H1 (cell line): ENCODE results near the gene TGM6. TPM values are rescaled to one million over a fixed set of nuclear protein-coding genes. Genes with fewer than 3 reads are reported as not detected.

ENCODE experiments used
- CTCF ChIA-PET: fragments of 300-600 bp; sonication (Branson Sonifier 250); formaldehyde crosslinking; loops from one replicate; lab custom pipeline; 2021; ENCODE audit not compliant: partially characterized antibody; lab: Charles Lee
- POLR2A ChIA-PET: fragments of 300-600 bp; sonication (Branson Sonifier 250); formaldehyde crosslinking; loops from one replicate; lab custom pipeline; 2021; ENCODE audit warnings: inconsistent platforms; ENCODE audit not compliant: partially characterized antibody; lab: Charles Lee
- DNase-seq, 2 experiments: peaks; one replicate each; pipeline versions ENCODE4 v3.0.0 to v3.0.0-alpha.2; 2010 to 2022; ENCODE audit warnings: low spot score in 2 of 2, low read depth in 1 of 2, mixed read lengths in 1 of 2
- FAIRE-seq: peaks from 2 replicates; lab custom pipeline; 2011; peaks lifted over from hg19 to GRCh38; lab: Jason Lieb, UNC
- H2AFZ ChIP-seq: 2 replicates; pipeline ENCODE4 v1.8.1; 2012; ENCODE audit warnings: low read length, inconsistent platforms
- H2AK5ac ChIP-seq: 2 replicates; pipeline ENCODE4 v1.6.1; 2013; ENCODE audit warnings: low read depth, low read length
- H2BK120ac ChIP-seq: replicated peaks from 2 replicates; pipeline ENCODE3; 2013; ENCODE audit warnings: low read depth, low read length, inconsistent platforms
- H2BK12ac ChIP-seq: 2 replicates; pipeline ENCODE4 v1.6.1; 2013; ENCODE audit warnings: low read depth, low read length
- H2BK15ac ChIP-seq: 2 replicates; pipeline ENCODE4 v1.6.1; 2013; ENCODE audit warnings: low read length
- H2BK20ac ChIP-seq: 2 replicates; pipeline ENCODE4 v1.6.1; 2013; ENCODE audit warnings: low read length
- H2BK5ac ChIP-seq: 2 replicates; pipeline ENCODE4 v1.6.1; 2013; ENCODE audit warnings: low read depth, low read length
- H3K14ac ChIP-seq: 2 replicates; pipeline ENCODE4 v1.6.1; 2013; ENCODE audit warnings: inconsistent platforms; ENCODE audit not compliant: insufficient read length
- H3K18ac ChIP-seq: 2 replicates; pipeline ENCODE4 v1.6.1; 2013; ENCODE audit warnings: low read length; ENCODE audit errors: extremely low read depth
- H3K23ac ChIP-seq: 2 replicates; pipeline ENCODE4 v1.6.1; 2013; ENCODE audit warnings: inconsistent platforms; ENCODE audit not compliant: insufficient read length
- H3K23me2 ChIP-seq: 2 replicates; pipeline ENCODE4 v1.6.1; 2013; ENCODE audit warnings: low read depth, low read length
- H3K27ac ChIP-seq: 2 replicates; pipeline ENCODE4 v1.6.1; 2011; ENCODE audit warnings: low read depth, low read length, inconsistent platforms
- H3K27me3 ChIP-seq, 4 experiments: replicated peaks in 1 of 4; 1 replicate in 1 of 4; 2 replicates in 3 of 4; pipeline versions ENCODE4 v1.6.1 to v1.8.1; 2011 to 2013; ENCODE audit warnings: low read length in 3 of 4, mild to moderate bottlenecking in 3 of 4, inconsistent platforms in 2 of 4, mixed read lengths in 2 of 4, moderate library complexity in 1 of 4; ENCODE audit not compliant: control insufficient read depth in 3 of 4, insufficient read depth in 3 of 4; ENCODE audit errors: extremely low read depth in 1 of 4
- H3K36me3 ChIP-seq, 4 experiments: 2 replicates each; pipeline versions ENCODE4 v1.6.1 to v1.8.1; 2011 to 2013; ENCODE audit warnings: mild to moderate bottlenecking in 4 of 4, low read length in 3 of 4, moderate library complexity in 2 of 4, control low read depth in 1 of 4, inconsistent platforms in 1 of 4; ENCODE audit not compliant: insufficient read depth in 4 of 4, control insufficient read depth in 2 of 4
- H3K4ac ChIP-seq: replicated peaks from 2 replicates; pipeline ENCODE3; 2013; ENCODE audit warnings: low read length, low read depth, mixed read lengths, inconsistent platforms; ENCODE audit not compliant: insufficient read length
- H3K4me1 ChIP-seq, 4 experiments: replicated peaks in 1 of 4; 1 replicate in 1 of 4; 2 replicates in 3 of 4; pipeline versions ENCODE4 v1.6.1 to v1.8.1; 2011 to 2013; ENCODE audit warnings: low read length in 3 of 4, inconsistent platforms in 2 of 4, mixed read lengths in 1 of 4; ENCODE audit not compliant: insufficient read depth in 4 of 4, control insufficient read depth in 3 of 4
- H3K4me2 ChIP-seq, 2 experiments: 2 replicates each; pipeline versions ENCODE4 v1.6.1 to v1.8.1; 2011 to 2013; ENCODE audit warnings: low read depth in 2 of 2, low read length in 2 of 2, control low read depth in 1 of 2, inconsistent platforms in 1 of 2, mild to moderate bottlenecking in 1 of 2; ENCODE audit not compliant: insufficient read depth in 1 of 2
- H3K4me3 ChIP-seq, 4 experiments: fragments of 200-600, 300-600 bp in 1 of 4; sonication (generic), shearing (Covaris generic), sonication (Bioruptor Twin) in 1 of 4; 2 replicates each; pipeline versions ENCODE4 v1.5.1 to v1.8.1; 2011 to 2016; ENCODE audit warnings: low read length in 4 of 4, low read depth in 3 of 4, control low read depth in 2 of 4, inconsistent platforms in 2 of 4, mild to moderate bottlenecking in 2 of 4, mixed read lengths in 1 of 4, moderate library complexity in 1 of 4; ENCODE audit not compliant: insufficient read depth in 2 of 4; ENCODE audit errors: extremely low read depth in 1 of 4
- H3K56ac ChIP-seq: replicated peaks from 2 replicates; pipeline ENCODE3; 2013; ENCODE audit warnings: low read depth, mild to moderate bottlenecking, mixed read lengths, low read length, inconsistent platforms; ENCODE audit not compliant: insufficient read length
- H3K79me1 ChIP-seq: 2 replicates; pipeline ENCODE4 v1.6.1; 2013; ENCODE audit warnings: low read depth, low read length, control low read depth
- H3K79me2 ChIP-seq, 2 experiments: 2 replicates each; pipeline versions ENCODE4 v1.6.1 to v1.8.1; 2012 to 2013; ENCODE audit warnings: low read length in 2 of 2, mild to moderate bottlenecking in 2 of 2, inconsistent platforms in 1 of 2; ENCODE audit not compliant: insufficient read depth in 2 of 2, control insufficient read depth in 1 of 2
- H3K9ac ChIP-seq, 4 experiments: replicated peaks in 1 of 4; 1 replicate in 1 of 4; 2 replicates in 3 of 4; pipeline versions ENCODE4 v1.6.1 to v1.8.1; 2011 to 2013; ENCODE audit warnings: low read depth in 3 of 4, low read length in 3 of 4, control low read depth in 2 of 4, mild to moderate bottlenecking in 2 of 4, moderate library complexity in 2 of 4, inconsistent platforms in 1 of 4; ENCODE audit errors: extremely low read depth in 1 of 4
- H3K9me3 ChIP-seq, 2 experiments: 2 replicates each; pipeline versions ENCODE4 v1.6.1 to v1.8.1; 2012 to 2013; ENCODE audit warnings: mild to moderate bottlenecking in 2 of 2, moderate library complexity in 2 of 2, control low read depth in 1 of 2, inconsistent platforms in 1 of 2, low read depth in 1 of 2, low read length in 1 of 2, mixed read lengths in 1 of 2; ENCODE audit not compliant: insufficient read depth in 2 of 2
- H4K20me1 ChIP-seq, 2 experiments: replicated peaks in 1 of 2; 2 replicates each; pipeline versions ENCODE3 to v1.8.1; 2011 to 2013; ENCODE audit warnings: inconsistent platforms in 2 of 2, low read length in 2 of 2, mild to moderate bottlenecking in 1 of 2; ENCODE audit not compliant: insufficient read depth in 2 of 2, control insufficient read depth in 1 of 2
- H4K5ac ChIP-seq: 2 replicates; pipeline ENCODE4 v1.6.1; 2013; ENCODE audit warnings: low read length, low read depth, mixed read lengths, inconsistent platforms; ENCODE audit not compliant: insufficient read length
- H4K8ac ChIP-seq: 2 replicates; pipeline ENCODE4 v1.8.0; 2013; ENCODE audit warnings: mild to moderate bottlenecking, moderate library complexity, low read length, inconsistent platforms; ENCODE audit not compliant: insufficient read depth; ENCODE audit errors: extremely low read depth
- H4K91ac ChIP-seq: replicated peaks from 2 replicates; pipeline ENCODE3; 2013; ENCODE audit warnings: low read length, mixed read lengths, inconsistent platforms; ENCODE audit not compliant: insufficient read length
- BCL11A ChIP-seq, 2 experiments: IDR thresholded peaks; one replicate each; pipeline ENCODE4 v1.6.1; 2011; ENCODE audit warnings: low read depth in 2 of 2, low read length in 2 of 2, mild to moderate bottlenecking in 2 of 2
- BRCA1 ChIP-seq: IDR thresholded peaks from 2 replicates; pipeline ENCODE4 v1.6.1; 2012; ENCODE audit warnings: low read depth, low read length, improper control_type of control experiment
- CEBPB ChIP-seq: IDR thresholded peaks from 2 replicates; pipeline ENCODE4 v1.6.1; 2012; ENCODE audit warnings: low read depth, low read length
- KDM4A ChIP-seq: IDR thresholded peaks from one replicate; pipeline ENCODE4 v1.7.1; 2012; ENCODE audit warnings: low read depth, mild to moderate bottlenecking, moderate library complexity, low read length, inconsistent platforms; ENCODE audit not compliant: severe bottlenecking
- SIRT6 ChIP-seq: IDR thresholded peaks from one replicate; pipeline ENCODE4 v1.7.1; 2012; ENCODE audit warnings: low read length, inconsistent platforms
- SUZ12 ChIP-seq: fragments of 200-600 bp; sonication (generic); IDR thresholded peaks from 2 replicates; pipeline ENCODE4 v1.6.1; 2012; ENCODE audit warnings: mild to moderate bottlenecking, inconsistent platforms, low read length, moderate library complexity, mixed read lengths
- ZNF274 ChIP-seq: IDR thresholded peaks from 2 replicates; pipeline ENCODE4 v1.7.0; 2012; ENCODE audit warnings: low read length, borderline replicate concordance; ENCODE audit errors: extremely low read depth
- WGBS, 2 experiments: shearing (Covaris generic) in 1 of 2; methylation state at CpG; one replicate each; pipeline versions ENCODE4 v1.1.6 to v1.1.7; 2013 to 2015; ENCODE audit warnings: low lambda C conversion rate in 2 of 2, mixed read lengths in 2 of 2, inconsistent platforms in 1 of 2, low coverage in 1 of 2, missing lambda C conversion rate in 1 of 2; ENCODE audit not compliant: insufficient replicate concordance in 2 of 2, insufficient coverage in 1 of 2, insufficient read length in 1 of 2; ENCODE audit errors: extremely low coverage in 1 of 2, missing lambda C conversion rate in 1 of 2; 5-methylcytosine and 5-hydroxymethylcytosine counted together
- polyA plus RNA-seq, 7 experiments: library from polyadenylated mRNA; depleted of rRNA in 3 of 7; stranded (reverse) in 5 of 7; unstranded in 2 of 7; fragments of >200 nt in 5 of 7; fragments of 200-250 nt in 2 of 7; gene quantifications; 1 replicate in 5 of 7; 2 replicates in 1 of 7; 4 replicates in 1 of 7; pipeline versions ENCODE4 v1.2.1 to v1.2.3, GENCODE V29; 2011 to 2013; ENCODE audit warnings: missing spikeins in 2 of 7, mixed read lengths in 2 of 7
- total RNA-seq: library from RNA; stranded (reverse); fragmentation: NEBNext Ultra II Directional; extraction: Animal tissue kit (Norgen Biotek cat#: 25700); gene quantifications from 2 replicates; pipeline ENCODE4 v1.2.1, GENCODE V29; 2021
- TF ChIP-seq, protein P1 (sequence below): IDR thresholded peaks from 2 replicates; pipeline ENCODE4 v1.6.1; 2011; ENCODE audit warnings: low read depth, mild to moderate bottlenecking, low read length; ENCODE audit not compliant: insufficient read depth
- TF ChIP-seq, protein P2 (sequence below), 3 experiments: IDR thresholded peaks; 1 replicate in 2 of 3; 2 replicates in 1 of 3; pipeline versions ENCODE4 v1.5.1 to v1.6.1; 2011; ENCODE audit warnings: low read length in 3 of 3, mild to moderate bottlenecking in 3 of 3, inconsistent platforms in 2 of 3, low read depth in 1 of 3, moderate library complexity in 1 of 3; ENCODE audit not compliant: insufficient read depth in 1 of 3; ENCODE audit errors: control extremely low read depth in 1 of 3
- TF ChIP-seq, protein P3 (sequence below): IDR thresholded peaks from 2 replicates; pipeline ENCODE4 v1.6.1; 2011; ENCODE audit warnings: low read length, improper control_type of control experiment

TGM6 gene
- total and polyA plus RNA-seq, 2 of the 8 experiments (the other 6 are each of a cell fraction or from before 2014, with no cell fraction given): 0.03 TPM; not detected in 1

DNA sequence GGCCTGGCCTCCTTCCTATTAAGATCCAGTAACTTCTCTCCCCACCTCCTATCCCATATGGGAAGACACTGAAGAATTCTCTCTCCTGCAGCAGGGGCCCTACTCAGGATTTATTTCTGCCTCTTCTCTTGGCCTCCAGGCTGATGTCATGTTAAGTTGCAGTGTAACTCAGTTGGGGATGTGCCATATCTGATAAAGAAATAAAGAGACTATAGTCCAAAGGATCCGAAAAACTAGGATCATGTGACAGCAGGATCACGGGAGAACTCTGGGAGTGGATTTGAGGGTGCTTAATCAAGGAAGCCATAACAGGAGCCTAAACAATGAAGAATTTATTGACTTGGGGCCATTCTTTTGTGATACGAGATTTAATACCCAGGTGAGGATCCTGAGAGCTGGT is 38.5 kb upstream of the TGM6 start:
- H4K8ac ChIP-seq: no peak overlapping the region
- no peaks in the 10 kb centered on the region for H3K27me3 ChIP-seq
- H3K4me2 ChIP-seq: no peak overlapping the region
- FAIRE-seq (no peak), DNase-seq (no peak)
- no peak overlapping the region for H2BK20ac ChIP-seq
- no peaks in the 10 kb centered on the region for H3K79me2 ChIP-seq
- H2BK5ac ChIP-seq: no peak overlapping the region
- peaks cover 0 to under 1% of the 10 kb centered on the region in 2 experiments; a peak in 1 of 4 replicates for H3K9me3 ChIP-seq
- H3K36me3 ChIP-seq: no peaks in the 10 kb centered on the region
- no peak overlapping the region for H2BK120ac ChIP-seq
- no peak overlapping the region for H4K5ac ChIP-seq
- H3K27ac ChIP-seq: no peak overlapping the region
- H3K79me1 ChIP-seq: no peaks in the 10 kb centered on the region
- H2BK12ac ChIP-seq: no peak overlapping the region
- H4K91ac ChIP-seq: no peak overlapping the region
- H3K9ac ChIP-seq: no peak overlapping the region
- H2BK15ac ChIP-seq: no peak overlapping the region
- H2AK5ac ChIP-seq: no peak overlapping the region
- ChIA-PET POLR2A (no interaction called here), CTCF (interaction anchor here (1.5 to 4.6 kb wide), 4 partner anchors 40 to 169 kb away, joined by 3 to 31 read pairs (median 6); no protein-coding TSS in a partner anchor)
- H3K56ac ChIP-seq: no peak overlapping the region
- H4K20me1 ChIP-seq: no peaks in the 10 kb centered on the region
- H3K23me2 ChIP-seq: no peaks in the 10 kb centered on the region
- H2AFZ ChIP-seq: no peak overlapping the region
- H3K4me3 ChIP-seq: no peak overlapping the region
- no peaks in the 10 kb centered on the region for H3K4me1 ChIP-seq
- no peak overlapping the region for H3K23ac ChIP-seq
- 87% methylated on average over 3 of the region's 3 CpGs; no CpG with 5 or more reads in 1 of the 2 experiments for WGBS, 2 experiments
- H3K14ac ChIP-seq: no peak overlapping the region
- no peak overlapping the region for H3K4ac ChIP-seq
- no peak overlapping the region for H3K18ac ChIP-seq
- no peak for TF ChIP-seq KDM4A
- no peak for TF ChIP-seq CEBPB
- TF ChIP-seq, protein P1, sequence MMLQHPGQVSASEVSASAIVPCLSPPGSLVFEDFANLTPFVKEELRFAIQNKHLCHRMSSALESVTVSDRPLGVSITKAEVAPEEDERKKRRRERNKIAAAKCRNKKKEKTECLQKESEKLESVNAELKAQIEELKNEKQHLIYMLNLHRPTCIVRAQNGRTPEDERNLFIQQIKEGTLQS: no peak
- TF ChIP-seq, protein P2, sequence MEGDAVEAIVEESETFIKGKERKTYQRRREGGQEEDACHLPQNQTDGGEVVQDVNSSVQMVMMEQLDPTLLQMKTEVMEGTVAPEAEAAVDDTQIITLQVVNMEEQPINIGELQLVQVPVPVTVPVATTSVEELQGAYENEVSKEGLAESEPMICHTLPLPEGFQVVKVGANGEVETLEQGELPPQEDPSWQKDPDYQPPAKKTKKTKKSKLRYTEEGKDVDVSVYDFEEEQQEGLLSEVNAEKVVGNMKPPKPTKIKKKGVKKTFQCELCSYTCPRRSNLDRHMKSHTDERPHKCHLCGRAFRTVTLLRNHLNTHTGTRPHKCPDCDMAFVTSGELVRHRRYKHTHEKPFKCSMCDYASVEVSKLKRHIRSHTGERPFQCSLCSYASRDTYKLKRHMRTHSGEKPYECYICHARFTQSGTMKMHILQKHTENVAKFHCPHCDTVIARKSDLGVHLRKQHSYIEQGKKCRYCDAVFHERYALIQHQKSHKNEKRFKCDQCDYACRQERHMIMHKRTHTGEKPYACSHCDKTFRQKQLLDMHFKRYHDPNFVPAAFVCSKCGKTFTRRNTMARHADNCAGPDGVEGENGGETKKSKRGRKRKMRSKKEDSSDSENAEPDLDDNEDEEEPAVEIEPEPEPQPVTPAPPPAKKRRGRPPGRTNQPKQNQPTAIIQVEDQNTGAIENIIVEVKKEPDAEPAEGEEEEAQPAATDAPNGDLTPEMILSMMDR (IDR thresholded peaks at IDR 0.05; ENCODE audit: control extremely low read depth in 1 of 3, insufficient read depth in 1 of 3, low read depth in 1 of 3, low read length in 3 of 3): no peak
- no peak for TF ChIP-seq BCL11A (IDR thresholded peaks at IDR 0.05; ENCODE audit: low read depth in 2 of 2, low read length in 2 of 2)
- TF ChIP-seq, protein P3, sequence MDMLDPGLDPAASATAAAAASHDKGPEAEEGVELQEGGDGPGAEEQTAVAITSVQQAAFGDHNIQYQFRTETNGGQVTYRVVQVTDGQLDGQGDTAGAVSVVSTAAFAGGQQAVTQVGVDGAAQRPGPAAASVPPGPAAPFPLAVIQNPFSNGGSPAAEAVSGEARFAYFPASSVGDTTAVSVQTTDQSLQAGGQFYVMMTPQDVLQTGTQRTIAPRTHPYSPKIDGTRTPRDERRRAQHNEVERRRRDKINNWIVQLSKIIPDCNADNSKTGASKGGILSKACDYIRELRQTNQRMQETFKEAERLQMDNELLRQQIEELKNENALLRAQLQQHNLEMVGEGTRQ: no peak
- no peak for TF ChIP-seq ZNF274
- no peak for TF ChIP-seq SUZ12
- no peak for TF ChIP-seq SIRT6
- no peak for TF ChIP-seq BRCA1
